ENCODE data around the gene CHAC1. TPM values are rescaled to one million over a fixed set of nuclear protein-coding genes. Genes with fewer than 3 reads are reported as not detected.

Gene CHAC1
- total RNA-seq, 1 donor from 2014 or later: 45.6 TPM

- H3K9me3 Mint-ChIP-seq (ENCODE audit: unreplicated experiment): no peaks in the 10 kb centered on the region
- TF ChIP-seq CTCF (IDR thresholded peaks at IDR 0.05; ENCODE audit: partially characterized antibody, unreplicated experiment): no peak
- H3K27ac Mint-ChIP-seq (ENCODE audit: unreplicated experiment): no peak overlapping the region
- no peak overlapping the region for H3K4me3 Mint-ChIP-seq (ENCODE audit: unreplicated experiment)
- H3K27me3 Mint-ChIP-seq (ENCODE audit: unreplicated experiment): peaks cover 1% of the 10 kb centered on the region
- DNase-seq: no peak
- H3K4me1 Mint-ChIP-seq (ENCODE audit: low read depth, unreplicated experiment): no peaks in the 10 kb centered on the region
- no peaks in the 10 kb centered on the region for H3K36me3 Mint-ChIP-seq (ENCODE audit: unreplicated experiment)
These were observed 31.1 kb downstream of the CHAC1 start for GRCh38 chr15:40984406-40984805.

- Mint-ChIP-seq H3K4me3 (ENCODE audit: unreplicated experiment) (no peak overlapping the region), H3K9me3 (ENCODE audit: unreplicated experiment) (no peaks in the 10 kb centered on the region), H3K27ac (ENCODE audit: unreplicated experiment) (no peak overlapping the region), H3K36me3 (ENCODE audit: unreplicated experiment) (no peaks in the 10 kb centered on the region), H3K27me3 (ENCODE audit: unreplicated experiment) (no peaks in the 10 kb centered on the region), H3K4me1 (ENCODE audit: low read depth, unreplicated experiment) (no peaks in the 10 kb centered on the region)
- no peak for DNase-seq
- no peak for TF ChIP-seq CTCF (IDR thresholded peaks at IDR 0.05; ENCODE audit: partially characterized antibody, unreplicated experiment)
These were observed 31.7 kb downstream of the CHAC1 start for GRCh38 chr15:40984964-40985363.

- Mint-ChIP-seq H3K36me3 (ENCODE audit: unreplicated experiment) (no peaks in the 10 kb centered on the region), H3K27me3 (ENCODE audit: unreplicated experiment) (no peaks in the 10 kb centered on the region), H3K9me3 (ENCODE audit: unreplicated experiment) (no peaks in the 10 kb centered on the region), H3K4me3 (ENCODE audit: unreplicated experiment) (no peak overlapping the region), H3K27ac (ENCODE audit: unreplicated experiment) (no peak overlapping the region), H3K4me1 (ENCODE audit: low read depth, unreplicated experiment) (no peaks in the 10 kb centered on the region)
- no peak for DNase-seq
- TF ChIP-seq CTCF (IDR thresholded peaks at IDR 0.05; ENCODE audit: partially characterized antibody, unreplicated experiment): no peak
These were observed 32.5 kb downstream of the CHAC1 start for GRCh38 chr15:40985541-40986330.

GRCh38 chr15:40986820-40987219, 33.5 kb downstream of the CHAC1 start:
- TF ChIP-seq CTCF (IDR thresholded peaks at IDR 0.05; ENCODE audit: partially characterized antibody, unreplicated experiment): no peak
- H3K36me3 Mint-ChIP-seq (ENCODE audit: unreplicated experiment): peaks cover 6% of the 10 kb centered on the region

GRCh38 chr15:40988156-40988555, 34.9 kb downstream of the CHAC1 start:
- H3K9me3 Mint-ChIP-seq (ENCODE audit: unreplicated experiment): no peaks in the 10 kb centered on the region
- no peaks in the 10 kb centered on the region for H3K4me1 Mint-ChIP-seq (ENCODE audit: low read depth, unreplicated experiment)
- H3K27ac Mint-ChIP-seq (ENCODE audit: unreplicated experiment): no peak overlapping the region
- no peaks in the 10 kb centered on the region for H3K27me3 Mint-ChIP-seq (ENCODE audit: unreplicated experiment)
- H3K4me3 Mint-ChIP-seq (ENCODE audit: unreplicated experiment): no peak overlapping the region
- H3K36me3 Mint-ChIP-seq (ENCODE audit: unreplicated experiment): peaks cover 6% of the 10 kb centered on the region
- no peak for DNase-seq
- TF ChIP-seq CTCF (IDR thresholded peaks at IDR 0.05; ENCODE audit: partially characterized antibody, unreplicated experiment): no peak

More at GRCh38 chr15:40986820-40987219, 33.5 kb downstream of the CHAC1 start:
- no peaks in the 10 kb centered on the region for H3K9me3 Mint-ChIP-seq (ENCODE audit: unreplicated experiment)
- no peaks in the 10 kb centered on the region for H3K4me1 Mint-ChIP-seq (ENCODE audit: low read depth, unreplicated experiment)
- H3K27ac Mint-ChIP-seq (ENCODE audit: unreplicated experiment): no peak overlapping the region
- DNase-seq: no peak
- H3K27me3 Mint-ChIP-seq (ENCODE audit: unreplicated experiment): no peaks in the 10 kb centered on the region
- no peak overlapping the region for H3K4me3 Mint-ChIP-seq (ENCODE audit: unreplicated experiment)

Measured in glutamatergic neuron (in vitro differentiated cells).